Measurements from ENCODE around the gene TCEAL5. TPM values are rescaled to one million over a fixed set of nuclear protein-coding genes. Genes with fewer than 3 reads are reported as not detected.
"Not testable (repeated sequence)": the region's sequence is repeated elsewhere in the genome, so short reads cannot be mapped to it uniquely, and the experiment has no call there.

The TCEAL5 gene
- total and polyA plus RNA-seq, 8 donors = 0.43 to 1.7 (median 0.90) TPM; not detected in 4

DNA sequence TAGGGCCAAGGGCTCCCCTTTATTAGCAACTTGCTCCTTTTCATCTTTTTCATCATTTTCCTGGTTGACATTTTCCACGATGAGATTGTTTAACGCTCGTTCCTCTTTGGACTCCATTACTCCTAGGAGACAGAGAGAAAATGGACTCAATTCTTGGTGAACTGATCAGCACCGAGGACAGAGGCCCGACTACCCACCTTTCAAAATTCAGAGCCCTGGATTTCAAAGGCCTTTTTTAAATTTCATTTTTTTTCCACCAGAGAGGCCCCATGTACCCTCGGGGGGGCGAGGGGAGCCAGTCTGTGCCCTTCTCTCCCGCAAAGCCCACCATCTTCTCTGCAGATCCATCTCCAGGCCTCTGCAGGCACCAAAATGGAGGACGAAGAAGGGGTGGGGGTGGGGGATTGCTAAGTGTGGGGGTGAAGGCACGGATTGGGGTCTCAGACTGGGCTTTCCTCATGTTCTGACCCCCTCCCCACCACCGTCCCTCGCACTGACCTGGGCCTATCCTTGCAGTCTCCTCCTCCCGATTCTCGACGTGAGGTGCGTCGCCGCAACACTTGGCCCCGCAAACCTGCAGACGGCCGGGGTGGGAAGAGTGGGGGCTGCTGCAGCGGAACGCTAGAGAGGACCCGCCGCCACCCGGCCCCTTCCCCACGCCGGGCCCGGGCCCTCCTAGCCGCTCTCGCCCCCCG, 33.5 kb upstream of the TCEAL5 start:
- intact Hi-C loops (cut with DNase I; ENCODE audit: low total_unique reads) = no loop called here
- DNase-seq = peak in 1 of 2 donors; percentile 42
- WGBS, 5 donors = 21 to 60% (median 37%) methylated on average over 17 to 32 of the region's 32 CpGs

DNA sequence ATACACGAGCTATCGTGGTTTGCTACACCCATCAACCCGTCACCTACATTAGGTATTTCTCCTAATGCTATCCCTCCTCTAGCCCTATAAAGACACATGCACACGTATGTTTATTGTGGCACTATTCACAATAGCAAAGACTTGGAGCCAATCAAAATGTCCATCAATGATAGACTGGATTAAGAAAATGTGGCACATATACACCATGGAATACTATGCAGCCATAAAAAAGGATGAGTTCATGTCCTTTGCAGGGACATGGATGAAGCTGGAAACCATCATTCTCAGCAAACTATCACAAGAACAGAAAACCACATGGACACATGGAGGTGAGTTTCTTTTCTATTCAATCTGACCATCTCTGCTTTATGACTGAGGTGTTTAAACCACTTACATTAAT, 29.1 kb upstream of the TCEAL5 start:
- DNase-seq = not testable (repeated sequence)

More for the DNA sequence above, 33.5 kb upstream of the TCEAL5 start:
- no peaks in the 10 kb centered on the region for H3K36me3 ChIP-seq
- no peaks in the 10 kb centered on the region for H3K9me3 ChIP-seq
- H3K4me1 ChIP-seq = peaks cover 0 to 5% (median 0%) of the 10 kb centered on the region in 4 donors
- H3K27me3 ChIP-seq = peaks cover 0 to 12% (median 0%) of the 10 kb centered on the region in 3 donors
- H3K4me3 ChIP-seq = peak overlapping the region; percentile 50 to 64 (median 58)
- TF ChIP-seq, protein P1, sequence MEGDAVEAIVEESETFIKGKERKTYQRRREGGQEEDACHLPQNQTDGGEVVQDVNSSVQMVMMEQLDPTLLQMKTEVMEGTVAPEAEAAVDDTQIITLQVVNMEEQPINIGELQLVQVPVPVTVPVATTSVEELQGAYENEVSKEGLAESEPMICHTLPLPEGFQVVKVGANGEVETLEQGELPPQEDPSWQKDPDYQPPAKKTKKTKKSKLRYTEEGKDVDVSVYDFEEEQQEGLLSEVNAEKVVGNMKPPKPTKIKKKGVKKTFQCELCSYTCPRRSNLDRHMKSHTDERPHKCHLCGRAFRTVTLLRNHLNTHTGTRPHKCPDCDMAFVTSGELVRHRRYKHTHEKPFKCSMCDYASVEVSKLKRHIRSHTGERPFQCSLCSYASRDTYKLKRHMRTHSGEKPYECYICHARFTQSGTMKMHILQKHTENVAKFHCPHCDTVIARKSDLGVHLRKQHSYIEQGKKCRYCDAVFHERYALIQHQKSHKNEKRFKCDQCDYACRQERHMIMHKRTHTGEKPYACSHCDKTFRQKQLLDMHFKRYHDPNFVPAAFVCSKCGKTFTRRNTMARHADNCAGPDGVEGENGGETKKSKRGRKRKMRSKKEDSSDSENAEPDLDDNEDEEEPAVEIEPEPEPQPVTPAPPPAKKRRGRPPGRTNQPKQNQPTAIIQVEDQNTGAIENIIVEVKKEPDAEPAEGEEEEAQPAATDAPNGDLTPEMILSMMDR (IDR thresholded peaks at IDR 0.05) = no peak
- TF ChIP-seq POLR2AphosphoS5 (IDR thresholded peaks at IDR 0.05) (no peak), POLR2A (IDR thresholded peaks at IDR 0.05) (no peak), EP300 (IDR thresholded peaks at IDR 0.05) (no peak)
- peak overlapping the region in 4 of 5 donors; percentile 25 to 71 (median 50) for H3K27ac ChIP-seq

DNA sequence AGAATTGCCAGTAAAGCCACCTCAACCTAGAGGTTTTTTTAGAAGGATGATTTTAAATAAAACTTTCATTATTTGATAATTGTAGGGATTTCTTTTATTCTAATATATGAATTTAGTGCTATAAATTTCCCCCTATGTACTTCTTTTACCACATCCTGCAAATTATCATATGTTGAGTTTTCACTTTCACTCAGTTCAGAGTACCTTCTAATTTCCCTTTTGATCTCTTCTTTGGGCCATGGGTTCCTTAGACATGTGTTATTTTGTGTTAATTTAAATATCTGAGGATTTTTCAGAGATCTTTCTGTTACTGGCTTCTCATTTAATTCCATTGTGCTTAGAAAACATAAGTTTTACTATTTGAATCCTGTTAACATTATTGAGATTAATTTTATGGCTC, 28.2 kb upstream of the TCEAL5 start:
- no peaks in the 10 kb centered on the region for H3K9me3 ChIP-seq
- no peaks in the 10 kb centered on the region for H3K27me3 ChIP-seq
- no peaks in the 10 kb centered on the region for H3K4me1 ChIP-seq
- intact Hi-C loops (cut with DNase I; ENCODE audit: low total_unique reads) = no loop called here
- H3K4me3 ChIP-seq = no peak overlapping the region
- no peaks in the 10 kb centered on the region for H3K36me3 ChIP-seq
- no peak overlapping the region for H3K27ac ChIP-seq
- TF ChIP-seq POLR2AphosphoS5 (IDR thresholded peaks at IDR 0.05) = no peak
- no peak for TF ChIP-seq POLR2A (IDR thresholded peaks at IDR 0.05)
- TF ChIP-seq, protein P1 (IDR thresholded peaks at IDR 0.05) = no peak
- TF ChIP-seq EP300 (IDR thresholded peaks at IDR 0.05) = no peak
- no peak for DNase-seq

More for the DNA sequence above, 29.1 kb upstream of the TCEAL5 start:
- H3K36me3 ChIP-seq; H3K4me1 ChIP-seq; H3K4me3 ChIP-seq; intact Hi-C loops (cut with DNase I; ENCODE audit: low total_unique reads); H3K27ac ChIP-seq; H3K9me3 ChIP-seq; H3K27me3 ChIP-seq: not testable (repeated sequence)
- 82 to 97% (median 89%) methylated on average over 4 of the region's 4 CpGs for WGBS, 5 donors

DNA sequence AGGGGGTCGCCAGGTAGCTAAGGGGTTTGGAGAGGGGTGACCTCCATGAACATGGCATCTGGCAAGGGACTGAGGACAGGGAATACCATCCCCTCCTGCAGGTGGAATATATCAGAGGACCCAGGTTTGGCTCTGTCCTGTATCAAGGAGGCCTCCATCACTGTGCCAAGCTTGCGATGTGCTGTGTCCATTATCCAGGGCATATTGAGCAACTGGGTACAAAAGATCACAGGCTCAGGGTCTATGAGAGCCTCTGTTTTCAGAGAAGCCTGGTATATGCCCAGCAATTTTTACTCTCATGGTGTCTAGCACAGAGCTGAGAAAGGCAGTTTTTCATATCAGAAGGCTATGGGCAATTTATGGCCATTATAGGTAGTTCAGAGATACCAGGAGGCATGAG, 16.6 kb upstream of the TCEAL5 start:
- no peak for DNase-seq
- Histone ChIP-seq H3K4me1 (no peaks in the 10 kb centered on the region), H3K27ac (no peak overlapping the region), H3K27me3 (peaks cover 0 to 8% (median 0%) of the 10 kb centered on the region in 3 donors), H3K36me3 (no peaks in the 10 kb centered on the region), H3K9me3 (peaks cover 0 to 9% (median 3%) of the 10 kb centered on the region in 4 donors), H3K4me3 (no peak overlapping the region)
- intact Hi-C loops (cut with DNase I; ENCODE audit: low total_unique reads) = no loop called here
- TF ChIP-seq, protein P1 (IDR thresholded peaks at IDR 0.05) = no peak
- TF ChIP-seq POLR2AphosphoS5 (IDR thresholded peaks at IDR 0.05) (no peak), EP300 (IDR thresholded peaks at IDR 0.05) (no peak), POLR2A (IDR thresholded peaks at IDR 0.05) (no peak)
- WGBS, 5 donors = 60 to 91% (median 88%) methylated on average over 1 to 2 of the region's 2 CpGs

DNA sequence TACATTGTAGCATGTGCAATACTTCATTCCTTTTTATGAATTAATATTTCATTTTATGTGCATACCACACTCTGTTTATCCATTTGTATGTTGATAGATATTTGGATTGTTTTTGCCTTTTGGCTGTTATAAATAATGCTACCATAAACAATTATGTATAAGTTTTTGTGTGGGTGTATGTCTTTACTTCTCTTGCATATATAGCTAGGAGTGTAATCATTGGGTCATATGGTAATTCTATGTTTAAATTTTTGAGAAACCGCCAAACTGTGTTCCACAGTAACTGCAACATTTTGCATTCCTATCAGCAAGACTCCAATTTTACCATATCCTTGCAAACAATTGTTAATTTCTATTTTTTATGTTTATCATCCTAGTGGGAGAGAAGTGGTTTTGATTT, 3.1 kb upstream of the TCEAL5 start:
- 50 to 92% (median 76%) methylated on average over 1 of the region's 1 CpG for WGBS, 5 donors
- TF ChIP-seq, protein P1 (IDR thresholded peaks at IDR 0.05) = no peak
- no peak for TF ChIP-seq EP300 (IDR thresholded peaks at IDR 0.05)
- no peak for TF ChIP-seq POLR2A (IDR thresholded peaks at IDR 0.05)
- TF ChIP-seq POLR2AphosphoS5 (IDR thresholded peaks at IDR 0.05) = no peak
- Histone ChIP-seq H3K27ac (no peak overlapping the region), H3K4me1 (no peaks in the 10 kb centered on the region), H3K36me3 (no peaks in the 10 kb centered on the region), H3K4me3 (no peak overlapping the region), H3K9me3 (peaks cover 0 to 8% (median 0%) of the 10 kb centered on the region in 4 donors), H3K27me3 (peaks cover 4 to 37% (median 20%) of the 10 kb centered on the region in 3 donors)
- intact Hi-C loops (cut with DNase I; ENCODE audit: low total_unique reads) = no loop called here
- DNase-seq = no peak

All from stomach (tissue), 9 donors.